Trophoblast cell (in vitro differentiated cells and primary cell): Measurements from ENCODE around the gene MYO5C.

Experiments used
- DNase-seq, 2 donors: peaks; one replicate each; pipeline ENCODE4 v3.0.0-alpha.2; 2016
- H2AFZ ChIP-seq: 2 replicates; pipeline ENCODE4 v1.6.1; 2013; ENCODE audit warnings: low read length, moderate library complexity, mild to moderate bottlenecking; ENCODE audit not compliant: insufficient read depth, poor library complexity
- H2AK5ac ChIP-seq: 2 replicates; pipeline ENCODE4 v1.6.1; 2013; ENCODE audit warnings: mild to moderate bottlenecking, low read length
- H2BK120ac ChIP-seq: 2 replicates; pipeline ENCODE4 v1.6.1; 2013; ENCODE audit warnings: low read length, mild to moderate bottlenecking, moderate library complexity; ENCODE audit not compliant: insufficient read depth, poor library complexity
- H2BK12ac ChIP-seq: 2 replicates; pipeline ENCODE4 v1.6.1; 2013; ENCODE audit warnings: mild to moderate bottlenecking, low read length, moderate library complexity
- H2BK5ac ChIP-seq: 2 replicates; pipeline ENCODE4 v1.6.1; 2013; ENCODE audit warnings: low read length, low read depth, moderate library complexity, mild to moderate bottlenecking; ENCODE audit not compliant: poor library complexity
- H3K14ac ChIP-seq: 2 replicates; pipeline ENCODE4 v1.6.1; 2013; ENCODE audit warnings: mild to moderate bottlenecking, low read length
- H3K18ac ChIP-seq: 2 replicates; pipeline ENCODE4 v1.6.1; 2013; ENCODE audit warnings: mild to moderate bottlenecking, low read length
- H3K23ac ChIP-seq: 2 replicates; pipeline ENCODE4 v1.6.1; 2013; ENCODE audit warnings: low read length
- H3K27ac ChIP-seq: 2 replicates; pipeline ENCODE4 v1.5.1; 2013; ENCODE audit warnings: low read depth, mild to moderate bottlenecking, inconsistent platforms, low read length, moderate library complexity
- H3K27me3 ChIP-seq: 2 replicates; pipeline ENCODE4 v1.6.1; 2013; ENCODE audit warnings: inconsistent platforms, mild to moderate bottlenecking, low read length, moderate library complexity; ENCODE audit not compliant: insufficient read depth
- H3K36me3 ChIP-seq, 2 experiments: 1 replicate in 1 of 2; 2 replicates in 1 of 2; pipeline ENCODE4 v1.6.1; 2013; ENCODE audit warnings: low read length in 2 of 2, mild to moderate bottlenecking in 2 of 2, moderate library complexity in 1 of 2; ENCODE audit not compliant: insufficient read depth in 2 of 2, control insufficient read depth in 1 of 2
- H3K4ac ChIP-seq: 2 replicates; pipeline ENCODE4 v1.6.1; 2013; ENCODE audit warnings: low read depth, mild to moderate bottlenecking, low read length, moderate library complexity
- H3K4me1 ChIP-seq, 2 experiments: 1 replicate in 1 of 2; 2 replicates in 1 of 2; pipeline ENCODE4 v1.6.1; 2013; ENCODE audit warnings: low read length in 2 of 2, mild to moderate bottlenecking in 2 of 2, moderate library complexity in 1 of 2; ENCODE audit not compliant: insufficient read depth in 2 of 2, control insufficient read depth in 1 of 2
- H3K4me2 ChIP-seq: 2 replicates; pipeline ENCODE4 v1.6.1; 2013; ENCODE audit warnings: inconsistent platforms, mild to moderate bottlenecking, low read length, moderate library complexity
- H3K4me3 ChIP-seq: 2 replicates; pipeline ENCODE4 v1.5.1; 2013; ENCODE audit warnings: mild to moderate bottlenecking, low read depth, low read length, inconsistent platforms
- H3K79me1 ChIP-seq: one replicate; pipeline ENCODE4 v1.6.1; 2013; ENCODE audit warnings: low read length
- H3K79me2 ChIP-seq: 2 replicates; pipeline ENCODE4 v1.6.1; 2013; ENCODE audit warnings: low read length, mild to moderate bottlenecking; ENCODE audit not compliant: control insufficient read depth, insufficient read depth, poor library complexity
- H3K9ac ChIP-seq: 2 replicates; pipeline ENCODE4 v1.6.1; 2013; ENCODE audit warnings: mild to moderate bottlenecking, low read length
- H3K9me3 ChIP-seq: 2 replicates; pipeline ENCODE4 v1.6.1; 2013; ENCODE audit warnings: low read depth, mild to moderate bottlenecking, control low read depth, inconsistent platforms, low read length; ENCODE audit not compliant: insufficient read depth
- H4K12ac ChIP-seq: 2 replicates; pipeline ENCODE4 v1.6.1; 2013; ENCODE audit warnings: low read depth, mild to moderate bottlenecking, low read length, moderate library complexity
- H4K8ac ChIP-seq: 2 replicates; pipeline ENCODE4 v1.6.1; 2013; ENCODE audit warnings: low read depth, mild to moderate bottlenecking, low read length, moderate library complexity
- H4K91ac ChIP-seq: one replicate; pipeline ENCODE4 v1.6.1; 2013; ENCODE audit warnings: low read depth, mild to moderate bottlenecking, low read length, moderate library complexity
- WGBS: extraction: QIAGEN DNeasy Blood & Tissue Kit; methylation state at CpG from one replicate; pipeline ENCODE4 v1.1.7; 2013; ENCODE audit warnings: missing lambda C conversion rate; ENCODE audit not compliant: insufficient read length, insufficient coverage; ENCODE audit errors: extremely low coverage; 5-methylcytosine and 5-hydroxymethylcytosine counted together

MYO5C gene

GRCh38 chr15:52220251-52220650 lies 75.4 kb downstream of the MYO5C start:
- H2BK5ac ChIP-seq, result no peak overlapping the region
- no peak overlapping the region for H3K4me3 ChIP-seq
- no CpG with 5 or more reads among the region's 6 CpGs for WGBS
- H4K12ac ChIP-seq, result no peak overlapping the region
- no peak overlapping the region for H4K91ac ChIP-seq
- DNase-seq, result peak; percentile 71 to 82
- no peak overlapping the region for H3K18ac ChIP-seq
- H3K23ac ChIP-seq, result no peak overlapping the region
- H3K36me3 ChIP-seq, result no peaks in the 10 kb centered on the region
- H3K79me2 ChIP-seq, result no peaks in the 10 kb centered on the region
- H2AFZ ChIP-seq, result no peak overlapping the region
- no peak overlapping the region for H3K27ac ChIP-seq
- H3K9ac ChIP-seq, result no peak overlapping the region
- no peak overlapping the region for H4K8ac ChIP-seq
- H3K79me1 ChIP-seq, result no peaks in the 10 kb centered on the region
- no peak overlapping the region for H2BK12ac ChIP-seq
- no peak overlapping the region for H3K4me2 ChIP-seq
- H3K4ac ChIP-seq, result no peak overlapping the region
- no peaks in the 10 kb centered on the region for H3K9me3 ChIP-seq
- H3K27me3 ChIP-seq, result no peaks in the 10 kb centered on the region
- H3K14ac ChIP-seq, result no peak overlapping the region
- no peak overlapping the region for H2BK120ac ChIP-seq
- H3K4me1 ChIP-seq, result no peaks in the 10 kb centered on the region
- H2AK5ac ChIP-seq, result no peak overlapping the region

- no peak for DNase-seq
- Histone ChIP-seq H3K36me3 (no peaks in the 10 kb centered on the region), H4K8ac (no peak overlapping the region), H3K79me1 (no peaks in the 10 kb centered on the region), H3K9me3 (no peaks in the 10 kb centered on the region), H3K4ac (no peak overlapping the region), H3K27ac (no peak overlapping the region), H3K23ac (no peak overlapping the region), H2AFZ (no peak overlapping the region), H3K18ac (no peak overlapping the region), H3K9ac (no peak overlapping the region), H2BK12ac (no peak overlapping the region), H2BK120ac (no peak overlapping the region), H4K12ac (no peak overlapping the region), H3K4me2 (no peak overlapping the region), H3K4me3 (no peak overlapping the region), H3K27me3 (no peaks in the 10 kb centered on the region), H3K14ac (no peak overlapping the region), H3K4me1 (no peaks in the 10 kb centered on the region), H3K79me2 (no peaks in the 10 kb centered on the region), H2AK5ac (no peak overlapping the region), H4K91ac (no peak overlapping the region), H2BK5ac (no peak overlapping the region)
- WGBS, result no CpG with 5 or more reads among the region's 4 CpGs
Observed at GRCh38 chr15:52218816-52219215, 76.8 kb downstream of the MYO5C start.

- Histone ChIP-seq H4K12ac (no peak overlapping the region), H2BK120ac (no peak overlapping the region), H2BK5ac (no peak overlapping the region), H4K8ac (no peak overlapping the region), H3K4me1 (no peaks in the 10 kb centered on the region), H3K27me3 (no peaks in the 10 kb centered on the region), H3K4me2 (no peak overlapping the region), H3K23ac (no peak overlapping the region), H3K18ac (no peak overlapping the region), H3K27ac (no peak overlapping the region), H3K14ac (no peak overlapping the region), H3K36me3 (no peaks in the 10 kb centered on the region), H2BK12ac (no peak overlapping the region), H2AFZ (no peak overlapping the region), H3K4me3 (peak overlapping the region; percentile 55), H4K91ac (no peak overlapping the region), H3K9ac (no peak overlapping the region), H3K4ac (no peak overlapping the region), H3K9me3 (no peaks in the 10 kb centered on the region), H3K79me1 (no peaks in the 10 kb centered on the region), H2AK5ac (no peak overlapping the region), H3K79me2 (no peaks in the 10 kb centered on the region)
- peak in 1 of 2 donors; percentile 74 for DNase-seq
- no CpG with 5 or more reads among the region's 3 CpGs for WGBS
Observed at GRCh38 chr15:52218371-52218770, 77.2 kb downstream of the MYO5C start.

GRCh38 chr15:52217186-52217585 lies 78.4 kb downstream of the MYO5C start:
- Histone ChIP-seq H2BK120ac (no peak overlapping the region), H2BK5ac (no peak overlapping the region), H3K79me2 (no peaks in the 10 kb centered on the region), H4K8ac (no peak overlapping the region), H3K9ac (no peak overlapping the region), H3K4me1 (no peaks in the 10 kb centered on the region), H3K79me1 (no peaks in the 10 kb centered on the region), H3K23ac (no peak overlapping the region), H3K9me3 (no peaks in the 10 kb centered on the region), H3K4me3 (no peak overlapping the region), H2AFZ (no peak overlapping the region), H3K14ac (no peak overlapping the region), H3K4me2 (no peak overlapping the region), H3K27ac (no peak overlapping the region), H3K27me3 (no peaks in the 10 kb centered on the region), H3K36me3 (no peaks in the 10 kb centered on the region), H3K4ac (no peak overlapping the region), H3K18ac (no peak overlapping the region), H4K91ac (no peak overlapping the region), H4K12ac (no peak overlapping the region), H2AK5ac (no peak overlapping the region), H2BK12ac (no peak overlapping the region)
- DNase-seq, result peak in 1 of 2 donors; percentile 39
- WGBS, result no CpG with 5 or more reads among the region's 10 CpGs
